HG03039 (cell line): ENCODE data around the gene FBN3.

Source experiments
- ATAC-seq: cut with Tn5 transposase; IDR thresholded peaks from one replicate; pipeline ENCODE4 v1.9.1; 2021; ENCODE audit warnings: mild to moderate bottlenecking, moderate library complexity; ENCODE audit not compliant: unreplicated experiment

FBN3 gene

DNA sequence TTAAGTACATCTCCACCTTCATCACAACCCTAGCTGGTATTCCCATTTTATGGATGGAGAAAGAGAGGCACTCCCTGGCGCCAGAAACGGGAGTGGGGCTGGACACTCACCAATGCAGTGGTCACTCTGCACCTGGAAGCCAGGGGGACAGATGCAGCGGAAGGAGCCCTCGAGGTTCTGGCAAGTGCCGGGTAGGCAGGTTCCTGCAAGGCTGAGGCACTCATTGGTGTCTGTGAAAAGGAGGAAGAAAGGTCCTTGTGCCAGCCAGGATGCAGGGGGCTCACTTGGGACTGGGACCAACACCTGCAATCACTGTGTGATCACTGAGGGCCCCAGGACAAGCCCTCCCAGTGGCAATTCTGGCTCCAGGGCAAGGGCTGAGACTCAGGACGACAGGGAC lies 55.1 kb downstream of the FBN3 start:
- no peak for ATAC-seq

DNA sequence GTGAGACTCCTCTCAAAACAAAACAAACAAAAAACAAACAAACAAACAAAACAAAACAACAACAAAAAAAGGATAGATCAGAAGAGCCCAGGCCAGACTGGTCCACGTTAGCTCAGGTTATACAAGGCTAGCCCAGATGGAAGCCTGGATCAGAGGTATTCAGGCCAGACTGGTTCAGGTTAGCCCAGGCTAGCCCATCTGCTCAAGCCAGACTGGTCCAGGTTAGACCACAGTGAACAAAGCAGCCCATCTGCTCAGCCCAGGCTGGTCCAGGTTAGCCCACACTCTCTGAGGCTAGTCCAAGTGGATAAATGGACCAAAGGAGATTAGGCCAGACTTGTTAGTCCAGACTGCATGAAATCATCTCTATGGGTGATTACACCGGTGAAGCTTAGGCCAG lies 55.7 kb downstream of the FBN3 start:
- no peak for ATAC-seq

DNA sequence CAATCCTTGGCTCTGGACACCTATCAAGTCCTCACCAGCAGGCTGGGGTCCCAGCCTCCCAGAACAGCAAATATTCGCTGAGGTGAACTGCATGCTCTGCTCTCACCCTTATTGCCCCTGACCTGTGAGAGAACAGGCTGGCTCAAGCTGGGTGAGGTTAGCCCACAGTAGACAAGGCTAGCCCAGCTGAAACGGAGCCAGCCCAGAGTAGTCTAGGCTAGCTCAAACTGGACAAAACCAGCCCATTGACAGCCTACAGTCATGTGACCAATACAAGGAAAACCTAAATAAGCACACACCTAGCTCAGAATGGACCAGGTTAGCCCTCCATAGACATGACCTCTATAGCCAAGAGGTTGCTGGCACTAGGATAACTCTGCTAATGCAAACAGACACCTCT lies 58.4 kb downstream of the FBN3 start:
- ATAC-seq, result no peak

DNA sequence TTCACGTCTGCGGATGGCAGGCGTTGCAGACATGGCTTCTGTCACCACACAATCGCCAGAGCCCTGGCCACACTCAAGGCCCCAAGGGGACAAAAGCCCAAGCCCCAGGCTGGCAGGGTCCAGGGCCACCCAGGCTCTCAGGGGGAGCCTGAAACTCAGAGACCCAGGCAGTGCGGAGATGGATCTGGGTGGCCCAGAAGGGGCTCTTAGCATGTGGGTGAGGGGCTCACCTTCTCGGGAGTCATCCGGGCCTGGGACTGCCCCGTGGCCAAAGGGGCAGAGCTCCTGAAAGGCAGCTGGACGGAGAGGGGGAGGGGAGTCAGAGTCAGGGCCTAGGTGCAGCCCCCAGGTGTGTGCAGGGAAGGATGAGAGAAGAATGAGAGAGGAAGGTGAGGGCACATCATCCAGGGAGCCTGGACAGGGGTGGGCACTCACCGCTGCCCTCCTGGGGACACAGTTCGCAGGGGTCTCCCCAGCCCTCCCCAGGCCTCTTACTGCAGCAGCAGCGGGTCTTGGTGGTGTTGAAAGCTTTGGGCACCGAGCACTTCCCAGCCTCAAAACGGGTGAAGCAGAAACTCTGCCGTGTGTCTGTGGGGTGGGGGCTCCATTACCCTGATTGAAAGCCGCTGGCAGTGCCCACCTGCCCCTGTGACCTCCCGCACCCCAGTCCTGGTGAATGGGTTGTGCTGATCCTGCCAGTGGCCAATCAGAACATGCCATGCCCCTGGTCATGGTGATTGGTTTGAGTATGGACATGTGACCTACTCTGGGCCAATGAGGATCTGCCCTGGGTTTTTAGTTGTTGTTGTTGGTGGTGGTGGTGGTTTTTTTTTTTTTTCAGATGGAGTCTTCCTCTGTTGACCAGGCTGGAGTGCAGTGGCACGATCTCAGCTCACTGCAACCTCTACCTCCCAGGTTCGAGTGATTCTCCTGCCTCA lies 59.5 kb downstream of the FBN3 start:
- no peak for ATAC-seq

DNA sequence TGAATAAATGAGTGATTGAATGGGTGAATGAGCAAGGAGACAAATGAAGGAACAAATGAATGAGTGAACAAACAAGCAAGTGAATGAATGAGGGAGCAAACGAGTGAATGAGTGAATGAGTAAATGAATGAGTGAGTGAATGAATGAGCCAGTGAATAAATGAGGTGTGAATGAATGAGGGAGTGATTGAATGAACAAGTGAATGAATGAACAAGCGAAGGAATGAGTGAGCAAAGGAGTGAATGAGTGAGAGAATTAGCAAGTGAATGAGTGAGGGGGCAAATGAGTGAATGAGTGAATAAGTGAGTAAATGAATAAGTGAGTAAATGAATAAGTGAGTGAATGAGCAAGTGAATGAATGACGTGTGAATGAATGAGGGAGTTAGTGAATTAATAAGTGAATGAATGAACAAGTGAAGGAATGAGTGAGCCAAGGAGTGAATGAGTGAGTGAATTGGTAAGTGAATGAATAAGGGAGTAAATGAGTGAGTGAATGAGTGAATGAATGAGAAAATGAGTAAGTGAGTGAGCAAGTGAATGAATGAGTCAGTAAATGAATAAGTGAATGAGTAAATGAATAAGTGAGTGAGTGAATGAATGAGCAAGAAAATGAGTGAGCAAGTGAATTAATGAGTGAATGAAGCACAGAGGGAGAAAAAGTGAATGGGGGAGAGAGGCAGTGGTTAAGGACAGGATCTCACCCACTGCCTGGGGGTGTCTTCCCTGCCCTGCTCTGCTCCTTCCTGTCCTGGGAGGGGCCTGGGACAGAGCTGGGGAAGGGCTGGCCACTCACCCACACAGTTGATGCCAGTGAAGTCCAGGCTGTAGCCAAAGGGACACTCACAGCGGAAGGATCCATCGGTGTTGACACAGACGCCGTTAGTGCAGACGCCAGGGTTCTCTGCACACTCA lies 60.4 kb downstream of the FBN3 start:
- ATAC-seq, result no peak

DNA sequence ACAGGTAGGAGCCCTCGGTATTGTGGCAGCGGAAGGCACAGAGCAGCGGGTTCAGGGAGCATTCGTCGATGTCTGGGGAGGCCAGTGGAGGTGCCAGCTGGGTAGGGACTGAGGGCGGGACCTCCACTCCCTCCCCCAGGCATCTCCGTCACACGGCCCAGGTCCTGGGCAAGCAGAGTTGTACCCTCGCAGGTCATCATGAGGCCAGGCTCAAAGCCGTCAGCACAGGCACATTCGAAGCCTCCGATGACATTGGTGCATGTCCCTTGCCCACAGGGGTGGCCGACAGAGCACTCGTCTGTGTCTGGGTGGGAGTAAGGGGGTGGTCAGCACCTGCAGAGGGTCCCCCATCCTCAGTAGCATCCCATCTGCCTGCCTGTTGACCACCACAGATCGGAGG lies 61.5 kb downstream of the FBN3 start:
- no peak for ATAC-seq

DNA sequence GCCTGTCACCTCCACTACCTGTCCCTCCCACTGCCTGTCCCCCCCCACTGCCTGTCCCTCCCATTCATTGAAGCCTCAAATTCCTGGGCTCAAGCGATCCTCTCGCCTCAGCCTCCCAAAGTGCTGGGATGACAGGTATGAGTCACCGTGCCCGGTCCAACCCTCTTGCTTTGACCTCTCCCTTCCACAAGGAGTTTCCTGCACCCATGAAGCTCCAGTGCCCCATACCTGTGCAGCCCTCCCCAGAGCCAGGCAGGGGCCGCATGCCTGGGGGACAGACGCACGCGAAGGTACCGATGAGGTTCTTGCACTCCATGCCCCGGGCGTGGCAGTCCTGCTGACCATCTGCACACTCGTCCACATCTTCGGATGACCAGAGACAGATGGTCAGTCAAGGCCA lies 62.5 kb downstream of the FBN3 start:
- ATAC-seq, result no peak

DNA sequence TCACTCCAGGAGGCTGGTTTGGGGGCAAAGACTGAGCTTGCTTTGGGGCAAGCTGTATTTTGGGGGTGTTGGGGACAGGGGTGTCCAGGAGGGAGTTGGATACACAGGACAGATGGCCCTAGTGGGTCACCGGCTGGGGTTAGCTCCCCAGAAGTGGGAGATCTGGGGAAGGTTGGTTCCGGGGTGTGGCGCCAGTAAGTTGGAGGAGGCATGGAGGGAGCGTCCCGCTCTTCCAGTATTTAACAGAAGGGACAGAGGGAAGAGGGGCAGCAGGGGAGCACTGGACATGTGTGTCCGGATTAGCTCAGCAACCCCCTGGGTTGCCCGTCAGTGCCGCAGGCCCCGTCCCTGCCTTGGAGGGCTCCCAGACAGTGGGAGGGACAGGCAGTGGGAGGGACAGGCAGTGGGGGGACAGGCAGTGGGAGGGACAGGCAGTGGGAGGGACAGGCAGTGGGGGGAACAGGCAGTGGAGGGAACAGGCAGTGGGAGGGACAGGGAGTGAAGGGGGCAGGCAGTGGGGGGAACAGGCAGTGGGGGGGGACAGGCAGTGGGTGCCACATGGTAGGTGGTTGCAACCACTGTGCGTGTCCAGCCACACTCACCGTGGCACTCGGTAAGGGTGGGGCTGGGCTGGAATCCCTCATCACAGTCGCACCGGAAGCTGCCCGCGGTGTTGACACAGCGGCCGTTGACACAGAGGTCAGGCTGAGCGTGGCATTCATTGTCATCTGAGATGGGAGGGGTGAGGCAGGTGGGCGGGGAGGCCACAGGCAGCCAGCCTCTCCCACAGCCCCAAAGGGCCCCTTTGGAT lies 63.6 kb downstream of the FBN3 start:
- ATAC-seq, result no peak

DNA sequence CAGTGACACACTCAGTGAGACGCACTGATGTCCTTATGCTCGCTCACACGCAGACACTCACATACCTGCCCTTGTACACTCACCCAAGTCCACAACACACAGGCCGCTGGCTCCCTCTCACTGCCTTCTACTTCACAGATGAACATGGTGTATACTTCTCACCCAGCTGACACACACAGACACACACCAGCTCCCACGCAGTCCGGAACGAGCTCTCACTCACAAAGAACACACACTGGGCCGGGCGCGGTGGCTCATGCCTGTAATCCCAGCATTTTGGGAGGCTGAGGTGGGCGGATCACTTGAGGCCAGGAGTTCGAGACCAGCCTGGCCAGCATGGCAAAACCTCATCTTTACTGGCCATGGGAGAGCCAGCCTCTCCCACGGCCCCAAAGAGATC lies 65.2 kb downstream of the FBN3 start:
- ATAC-seq, result no peak

DNA sequence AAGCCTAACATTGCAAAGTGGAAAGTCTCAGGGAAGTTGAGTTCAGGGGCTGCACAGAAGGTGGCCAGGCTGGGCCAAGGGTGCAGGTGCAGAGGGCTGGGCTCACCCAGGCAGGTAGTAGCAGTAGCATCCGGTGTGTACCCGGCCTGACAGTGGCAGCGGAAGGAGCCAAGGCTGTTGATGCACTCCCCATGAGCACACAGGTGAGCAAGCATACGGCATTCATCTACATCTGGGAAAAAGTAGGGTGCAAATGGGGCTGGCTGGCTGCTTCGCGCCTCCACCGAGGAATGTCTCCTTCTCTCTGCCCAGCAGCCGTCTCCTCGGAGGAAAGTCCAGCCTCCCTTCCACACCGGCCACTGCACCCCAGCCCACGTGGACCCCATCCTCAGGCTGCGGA lies 66.3 kb downstream of the FBN3 start:
- no peak for ATAC-seq

DNA sequence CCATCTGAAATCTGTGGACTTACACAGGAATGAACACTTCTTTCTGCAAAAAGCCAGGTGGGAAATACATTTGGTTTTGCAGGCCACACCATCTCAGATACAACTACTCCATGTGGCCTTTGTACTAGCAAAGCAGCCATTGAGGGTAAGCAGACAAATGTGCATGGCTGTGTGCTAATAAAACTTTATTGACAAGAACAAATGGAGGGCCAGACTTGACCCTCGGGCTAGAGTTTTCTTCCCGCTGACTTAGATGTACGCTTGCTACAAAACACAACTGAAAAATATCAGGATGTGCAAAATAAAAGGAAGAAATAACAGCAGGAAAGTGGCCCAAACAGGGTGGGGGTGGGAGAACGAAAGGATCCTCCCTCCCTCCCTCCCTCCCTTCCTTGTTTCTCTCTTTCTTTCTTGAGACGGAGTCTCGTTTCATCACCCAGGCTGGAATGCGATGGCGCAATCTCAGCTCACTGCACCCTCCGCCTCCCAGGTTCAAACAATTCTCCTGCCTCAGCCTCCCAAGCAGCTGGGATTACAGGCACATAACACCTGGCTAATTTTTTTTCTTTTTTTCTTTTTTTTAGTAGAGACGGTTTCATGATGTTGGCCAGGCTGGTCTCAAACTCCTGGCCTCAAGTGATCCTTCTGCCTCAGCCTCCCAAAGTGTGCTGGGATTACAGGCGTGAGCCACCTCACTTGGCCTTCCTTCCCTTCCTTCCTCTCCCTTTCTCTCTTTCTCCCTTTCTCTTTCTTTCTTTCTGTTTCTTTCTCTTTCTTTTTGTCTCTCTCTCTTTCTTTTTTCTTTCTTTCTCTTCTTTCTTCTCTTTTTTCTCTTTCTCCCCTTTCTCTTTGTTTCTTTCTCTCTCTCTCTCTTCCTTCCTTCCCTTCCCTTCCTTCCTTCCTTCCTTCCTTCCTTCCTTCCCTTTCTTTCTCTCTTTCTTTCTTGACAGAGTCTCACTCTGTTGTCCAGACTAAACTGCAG lies 67.5 kb downstream of the FBN3 start:
- ATAC-seq, result no peak

DNA sequence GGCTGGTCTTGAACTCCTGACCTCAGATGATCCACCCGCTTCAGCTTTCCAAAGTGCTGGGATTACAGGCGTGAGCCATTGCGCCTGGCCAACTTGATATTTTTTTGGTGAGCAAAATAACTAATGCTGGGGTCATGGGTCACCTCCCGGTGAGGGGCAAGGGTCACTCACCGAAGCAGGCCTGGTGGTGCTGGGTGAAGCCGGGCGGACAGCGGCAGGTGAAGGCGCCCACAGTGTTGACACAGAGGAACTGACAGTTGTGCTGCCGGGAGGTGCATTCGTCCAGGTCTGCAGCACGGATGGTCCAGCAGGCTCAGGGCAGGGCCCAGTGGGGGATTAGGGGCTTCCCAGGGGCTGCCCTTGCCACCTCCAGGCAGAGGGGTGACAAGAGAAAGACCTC lies 68.6 kb downstream of the FBN3 start:
- ATAC-seq, result no peak

DNA sequence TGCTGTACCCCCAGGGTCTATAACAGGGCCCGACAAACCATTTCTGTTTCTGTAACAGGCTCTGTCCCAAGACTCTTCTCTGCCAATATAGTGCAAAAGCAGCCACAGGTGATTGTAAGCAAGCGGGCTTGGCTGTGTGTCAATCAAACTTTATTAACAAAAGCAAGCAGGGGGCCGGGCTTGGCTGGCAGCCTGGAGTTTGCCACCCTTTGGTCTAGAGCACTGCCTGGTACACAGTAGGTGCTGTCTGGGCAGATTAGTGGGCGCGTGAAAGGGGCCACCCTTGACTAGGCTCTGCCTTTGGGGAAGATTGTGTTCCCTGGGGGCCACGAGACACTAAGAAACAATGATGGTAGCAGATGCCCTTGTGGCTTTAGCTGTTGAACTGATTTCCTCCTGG lies 69.4 kb downstream of the FBN3 start:
- no peak for ATAC-seq

DNA sequence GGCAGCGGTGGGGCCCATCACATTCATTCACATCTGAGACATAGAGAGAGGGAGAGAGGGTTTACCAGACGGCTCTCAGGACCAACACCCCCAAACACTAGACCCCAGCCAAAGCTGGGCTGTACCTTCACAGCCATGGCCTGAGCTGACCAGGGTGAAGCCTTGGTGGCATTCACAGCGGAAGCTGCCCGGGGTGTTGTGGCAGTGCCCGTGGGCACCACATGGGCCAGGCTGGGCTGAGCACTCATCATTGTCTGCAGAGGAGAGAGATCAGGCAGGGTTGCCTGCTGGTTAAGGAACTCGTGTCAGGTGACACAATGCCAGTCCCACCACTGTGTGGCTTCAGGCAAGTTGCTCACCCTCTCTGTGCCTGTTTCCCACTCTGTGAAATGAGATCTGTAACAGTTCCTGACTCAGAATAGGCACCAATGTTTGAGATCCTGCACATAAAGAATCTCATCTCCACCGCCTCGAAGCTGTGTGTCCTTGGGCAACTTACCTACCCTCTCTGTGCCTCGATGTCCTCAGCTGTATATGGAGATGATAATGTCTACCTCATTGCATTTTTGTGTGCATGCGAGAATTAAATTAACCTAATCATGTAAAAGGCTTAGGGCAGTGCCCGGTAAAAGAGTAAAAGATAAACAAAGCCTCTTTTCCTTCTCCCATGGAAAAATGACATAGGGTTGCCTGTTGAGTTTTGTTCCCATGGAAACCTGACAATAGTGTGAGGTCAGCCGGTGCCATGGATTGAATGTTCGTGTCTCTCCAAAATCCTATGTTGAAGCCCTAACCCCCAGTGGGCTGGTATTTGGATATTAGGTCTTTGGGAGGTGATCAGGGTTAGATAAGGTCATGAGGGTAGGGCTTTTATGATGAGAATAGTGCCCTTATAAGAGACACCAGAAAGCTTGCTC lies 74.0 kb downstream of the FBN3 start:
- no peak for ATAC-seq

DNA sequence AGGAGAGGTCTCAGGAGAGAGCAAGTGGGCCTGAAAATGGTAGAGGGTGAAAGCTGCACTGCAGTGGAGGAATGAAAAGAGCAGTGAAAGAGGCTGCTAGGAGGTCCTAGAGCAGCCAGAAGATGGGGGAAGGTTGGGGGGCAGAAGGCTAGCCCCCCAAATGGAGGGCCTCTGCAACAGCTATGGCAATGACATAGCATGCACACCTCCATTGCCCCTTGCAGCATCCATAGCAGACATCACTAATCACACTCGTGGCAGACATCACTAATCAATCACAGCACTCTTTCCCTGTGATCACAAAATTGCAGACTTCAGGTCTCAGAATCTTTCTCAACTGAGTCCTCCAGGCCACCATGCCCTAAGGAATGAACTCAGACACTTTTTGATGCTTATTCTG lies 74.9 kb downstream of the FBN3 start:
- ATAC-seq, result no peak

DNA sequence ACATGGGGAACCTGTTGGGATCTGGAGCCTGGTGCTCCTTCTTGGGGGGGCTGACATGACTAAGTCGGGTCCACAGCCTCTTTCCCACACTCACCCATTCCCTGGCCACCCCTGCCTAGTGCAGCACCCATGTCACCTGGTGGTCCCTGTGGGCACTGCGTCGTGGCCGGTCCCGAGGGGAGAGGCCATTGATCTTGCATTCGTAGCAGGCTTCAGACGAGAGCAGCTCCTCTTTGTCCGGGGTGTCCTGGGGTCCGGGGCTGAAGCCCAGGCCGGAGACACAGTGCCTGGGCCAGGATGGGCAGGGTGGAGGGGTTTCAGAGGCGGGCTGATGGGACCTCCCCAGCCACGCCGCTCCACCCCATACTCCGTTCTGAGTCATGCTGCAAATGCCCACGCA lies 77.5 kb downstream of the FBN3 start:
- ATAC-seq, result no peak

DNA sequence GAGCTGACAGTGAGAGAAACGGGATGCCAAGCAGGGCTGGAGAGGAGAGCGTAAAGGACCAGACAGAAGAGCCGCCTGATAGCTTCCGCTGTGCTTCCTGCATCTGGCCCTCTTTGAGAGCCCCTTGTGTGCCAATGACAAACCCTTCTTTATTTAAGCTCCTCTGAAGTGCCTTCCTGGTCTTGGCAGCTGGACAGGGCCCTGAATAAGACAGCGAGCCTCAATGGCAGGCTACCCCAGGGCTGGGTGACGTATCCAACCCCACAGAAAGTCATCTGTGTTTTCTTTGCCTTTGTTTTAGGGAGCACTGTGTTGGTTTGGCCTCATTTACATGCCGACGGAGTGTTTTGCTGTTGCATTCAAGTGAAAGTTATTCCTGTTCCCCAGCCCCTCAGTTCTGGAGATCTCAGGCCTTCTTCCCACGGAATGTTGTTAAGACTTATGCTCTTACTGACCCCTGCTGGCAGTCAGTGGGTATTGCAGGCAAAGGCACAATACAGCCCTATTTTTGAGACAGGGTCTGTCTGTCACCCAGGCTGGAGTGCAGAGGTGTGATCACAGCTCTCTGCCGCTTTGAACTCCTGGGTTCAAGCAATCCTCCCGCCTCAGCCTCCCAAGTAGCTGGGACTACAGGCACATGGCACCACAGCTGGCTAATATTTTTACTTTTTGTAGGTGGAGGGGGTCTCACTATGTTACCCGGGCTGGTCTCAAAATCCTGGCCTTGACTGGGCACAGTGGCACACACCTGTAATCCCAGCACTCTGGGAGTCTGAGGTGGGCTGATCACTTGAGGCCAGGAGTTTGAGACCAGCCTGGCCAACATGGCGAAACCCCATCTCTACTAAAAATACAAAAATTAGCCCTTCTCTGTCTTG lies 80.1 kb downstream of the FBN3 start:
- ATAC-seq, result no peak

DNA sequence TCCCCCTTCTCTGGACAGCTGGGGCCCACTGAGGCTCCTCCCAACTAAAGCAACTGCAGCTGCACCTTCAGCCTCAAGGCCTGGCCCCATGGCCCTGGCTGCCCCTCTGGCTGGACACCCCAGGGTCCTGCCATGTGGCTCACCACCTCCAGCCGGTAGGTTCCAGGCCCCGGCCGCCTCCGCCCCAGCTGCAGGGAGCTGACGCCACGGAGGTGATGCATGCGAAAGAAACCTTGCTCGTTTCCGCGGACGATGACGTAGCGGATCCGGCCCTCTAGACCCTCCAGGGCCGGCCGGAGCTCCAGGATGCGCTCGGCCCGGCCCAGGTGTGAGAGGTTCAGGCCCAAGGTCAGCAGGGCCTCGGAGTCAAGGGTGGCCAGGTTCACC lies 83.5 kb downstream of the FBN3 start:
- no peak for ATAC-seq
